GM12801 (cell line): ENCODE data around the gene RFNG.

Experiments
- CTCF ChIP-seq: IDR thresholded peaks from one replicate; pipeline ENCODE4 v1.5.1; 2011; ENCODE audit warnings: control low read depth; ENCODE audit not compliant: insufficient read length; ENCODE audit errors: extremely low read depth

The RFNG gene

GRCh38 chr17:82021107-82021899, 30.3 kb downstream of the RFNG start:
- TF ChIP-seq CTCF: no peak

GRCh38 chr17:82020572-82021106, 31.0 kb downstream of the RFNG start:
- TF ChIP-seq CTCF: no peak

GRCh38 chr17:82019690-82020571, 31.7 kb downstream of the RFNG start:
- no peak for TF ChIP-seq CTCF

GRCh38 chr17:82018989-82019689, 32.5 kb downstream of the RFNG start:
- TF ChIP-seq CTCF: no peak

GRCh38 chr17:82018152-82018988, 33.2 kb downstream of the RFNG start:
- TF ChIP-seq CTCF: no peak

GRCh38 chr17:82017612-82018151, 33.9 kb downstream of the RFNG start:
- no peak for TF ChIP-seq CTCF
